Hepatocyte (in vitro differentiated cells): ENCODE data around the gene ANKRD11. TPM values are rescaled to one million over a fixed set of nuclear protein-coding genes. Genes with fewer than 3 reads are reported as not detected.

ENCODE experiments used
- DNase-seq: peaks from one replicate; pipeline ENCODE4 v3.0.0-alpha.2; 2016; ENCODE audit warnings: low spot score
- H2AFZ ChIP-seq: fragments of 200-600 bp; sonication (generic); 2 replicates; pipeline ENCODE4 v1.6.0; 2016; ENCODE audit warnings: antibody characterized with exemption, mild to moderate bottlenecking
- H3K27ac ChIP-seq: fragments of 200-600 bp; sonication (generic); 2 replicates; pipeline ENCODE4 v1.5.1; 2016; ENCODE audit warnings: mild to moderate bottlenecking
- H3K27me3 ChIP-seq: fragments of 200-600 bp; sonication (generic); 2 replicates; pipeline ENCODE4 v1.6.1; 2016
- H3K36me3 ChIP-seq: fragments of 200-600 bp; sonication (generic); replicated peaks from 2 replicates; pipeline ENCODE4 v1.5.1; 2016; ENCODE audit warnings: low read depth; ENCODE audit not compliant: insufficient read depth
- H3K4me1 ChIP-seq: fragments of 200-600 bp; sonication (generic); 2 replicates; pipeline ENCODE4 v1.5.1; 2016; ENCODE audit warnings: mild to moderate bottlenecking, moderate library complexity; ENCODE audit not compliant: insufficient read depth
- H3K4me2 ChIP-seq: fragments of 200-600 bp; sonication (generic); 2 replicates; pipeline ENCODE4 v1.6.0; 2016
- H3K4me3 ChIP-seq: fragments of 200-600 bp; sonication (generic); 2 replicates; pipeline ENCODE4 v1.5.1; 2016; ENCODE audit warnings: mild to moderate bottlenecking
- H3K79me2 ChIP-seq: fragments of 200-600 bp; sonication (generic); 2 replicates; pipeline ENCODE4 v1.6.0; 2017; ENCODE audit warnings: mild to moderate bottlenecking
- H3K9me2 ChIP-seq: fragments of 200-600 bp; sonication (generic); replicated peaks from 2 replicates; pipeline ENCODE4 v1.6.0; 2017; ENCODE audit warnings: mild to moderate bottlenecking; ENCODE audit not compliant: insufficient read depth
- H3K9me3 ChIP-seq: fragments of 200-600 bp; sonication (generic); 2 replicates; pipeline ENCODE4 v1.5.1; 2016; ENCODE audit warnings: low read depth, mild to moderate bottlenecking
- H4K20me1 ChIP-seq: fragments of 200-600 bp; sonication (generic); 2 replicates; pipeline ENCODE4 v1.6.0; 2016; ENCODE audit warnings: mild to moderate bottlenecking; ENCODE audit not compliant: insufficient read depth, poor library complexity, severe bottlenecking
- EZH2 ChIP-seq: fragments of 200-600 bp; sonication (generic); IDR thresholded peaks from 2 replicates; pipeline ENCODE4 v1.6.1; 2016; ENCODE audit warnings: antibody characterized with exemption, mild to moderate bottlenecking, borderline replicate concordance
- EZH2phosphoT487 ChIP-seq: fragments of 200-600 bp; sonication (generic); IDR thresholded peaks from one replicate; pipeline ENCODE4 v1.6.1; 2018; ENCODE audit warnings: antibody characterized with exemption, mild to moderate bottlenecking, low read depth, moderate library complexity; ENCODE audit not compliant: unreplicated experiment, severe bottlenecking
- WGBS: methylation state at CpG from one replicate; pipeline ENCODE4 v1.1.6; 2016; ENCODE audit warnings: low lambda C conversion rate; ENCODE audit errors: missing lambda C conversion rate; 5-methylcytosine and 5-hydroxymethylcytosine counted together
- polyA plus RNA-seq: library from polyadenylated mRNA; unstranded; fragments of >200 nt; fragmentation: Nextera tagmentation; extraction: Ambion mirVana; gene quantifications from 2 replicates; pipeline ENCODE4 v1.2.1, GENCODE V29; 2016
- total RNA-seq: library from RNA; depleted of rRNA; stranded (reverse); fragments of >200 nt; gene quantifications from 2 replicates; pipeline ENCODE4 v1.2.3, GENCODE V29; 2014
- TF ChIP-seq, protein P1 (sequence below): fragments of 200-600 bp; sonication (generic); IDR thresholded peaks from 2 replicates; pipeline ENCODE4 v1.5.1; 2016; ENCODE audit warnings: antibody characterized with exemption, mild to moderate bottlenecking; ENCODE audit not compliant: poor library complexity

The ANKRD11 gene
- total and polyA plus RNA-seq, 2 experiments from 2014 or later = 48.7 to 130 TPM

DNA sequence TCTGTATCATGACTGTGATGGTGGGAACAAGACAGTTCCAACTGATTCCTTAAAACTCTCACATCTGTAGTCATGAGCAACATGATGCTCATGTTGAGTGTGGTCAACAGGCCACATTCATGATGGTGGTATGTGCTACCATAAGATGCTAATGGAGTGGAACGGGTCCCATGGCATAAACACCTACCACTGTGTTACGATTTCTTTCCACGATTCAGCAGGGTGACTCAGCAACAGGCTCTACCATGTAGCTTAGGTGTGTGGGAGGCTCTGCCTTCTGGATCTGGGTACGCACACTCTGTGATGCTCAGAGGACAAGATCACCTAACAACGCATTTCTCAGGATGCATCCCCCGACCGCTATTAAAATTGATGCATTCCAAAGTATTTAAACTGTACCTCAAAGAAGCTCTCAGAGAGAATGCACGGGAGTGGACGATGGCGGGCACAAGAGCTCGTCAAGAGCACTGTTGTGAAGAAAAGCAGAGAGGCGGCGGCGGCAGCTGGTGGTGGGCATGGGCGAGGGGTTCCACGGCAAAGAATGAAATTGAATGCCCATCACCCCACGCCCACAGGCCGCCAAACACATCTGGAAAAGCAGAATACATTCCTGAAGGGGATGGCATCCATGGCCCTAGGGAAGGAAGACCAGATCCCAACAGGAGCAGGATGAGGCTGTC, 139.5 kb downstream of the ANKRD11 start:
- Histone ChIP-seq H3K9me3 (no peaks in the 10 kb centered on the region), H3K9me2 (no peaks in the 10 kb centered on the region), H3K27ac (no peak overlapping the region), H3K36me3 (no peaks in the 10 kb centered on the region), H3K27me3 (no peaks in the 10 kb centered on the region), H3K79me2 (peaks cover 100% of the 10 kb centered on the region), H3K4me2 (no peak overlapping the region), H3K4me3 (no peak overlapping the region), H4K20me1 (peaks cover 99% of the 10 kb centered on the region), H3K4me1 (peaks cover 40% of the 10 kb centered on the region), H2AFZ (no peak overlapping the region)
- DNase-seq = no peak
- 93% methylated on average over 18 of the region's 18 CpGs for WGBS
- no peak for TF ChIP-seq EZH2phosphoT487
- TF ChIP-seq, protein P1, sequence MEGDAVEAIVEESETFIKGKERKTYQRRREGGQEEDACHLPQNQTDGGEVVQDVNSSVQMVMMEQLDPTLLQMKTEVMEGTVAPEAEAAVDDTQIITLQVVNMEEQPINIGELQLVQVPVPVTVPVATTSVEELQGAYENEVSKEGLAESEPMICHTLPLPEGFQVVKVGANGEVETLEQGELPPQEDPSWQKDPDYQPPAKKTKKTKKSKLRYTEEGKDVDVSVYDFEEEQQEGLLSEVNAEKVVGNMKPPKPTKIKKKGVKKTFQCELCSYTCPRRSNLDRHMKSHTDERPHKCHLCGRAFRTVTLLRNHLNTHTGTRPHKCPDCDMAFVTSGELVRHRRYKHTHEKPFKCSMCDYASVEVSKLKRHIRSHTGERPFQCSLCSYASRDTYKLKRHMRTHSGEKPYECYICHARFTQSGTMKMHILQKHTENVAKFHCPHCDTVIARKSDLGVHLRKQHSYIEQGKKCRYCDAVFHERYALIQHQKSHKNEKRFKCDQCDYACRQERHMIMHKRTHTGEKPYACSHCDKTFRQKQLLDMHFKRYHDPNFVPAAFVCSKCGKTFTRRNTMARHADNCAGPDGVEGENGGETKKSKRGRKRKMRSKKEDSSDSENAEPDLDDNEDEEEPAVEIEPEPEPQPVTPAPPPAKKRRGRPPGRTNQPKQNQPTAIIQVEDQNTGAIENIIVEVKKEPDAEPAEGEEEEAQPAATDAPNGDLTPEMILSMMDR = no peak
- no peak for TF ChIP-seq EZH2

DNA sequence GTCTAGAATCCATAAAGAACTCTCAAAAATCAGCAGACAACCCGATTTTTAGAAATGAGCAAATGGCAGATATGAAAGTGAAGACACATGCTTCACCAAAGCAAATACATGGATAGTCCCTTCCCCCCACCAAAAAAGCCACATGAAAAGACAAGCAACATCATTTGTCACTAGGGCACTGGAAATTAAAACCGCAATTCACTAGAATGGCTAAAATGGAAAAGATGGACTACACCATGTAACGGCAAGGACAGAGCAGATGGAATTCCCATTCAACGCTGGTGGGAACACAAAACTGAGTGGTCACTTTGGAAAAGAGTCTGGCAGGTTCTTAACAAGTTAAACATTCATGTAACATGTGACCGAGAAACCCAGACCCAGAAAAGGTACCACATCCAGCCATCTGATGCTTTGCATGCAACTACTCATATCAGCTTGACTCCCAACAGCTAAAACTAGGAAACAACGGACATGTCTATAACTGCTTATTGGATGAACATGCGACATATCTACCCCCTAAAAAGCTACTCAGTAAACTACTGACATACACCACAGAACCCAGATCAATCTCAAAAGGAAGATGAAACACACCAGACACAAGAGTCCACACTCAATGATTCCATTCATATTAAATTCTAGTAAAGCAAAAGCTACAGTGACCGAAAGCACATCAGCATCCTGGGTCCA, 140.3 kb downstream of the ANKRD11 start:
- no peak overlapping the region for H3K27ac ChIP-seq
- no peaks in the 10 kb centered on the region for H3K36me3 ChIP-seq
- WGBS = 94% methylated on average over 8 of the region's 8 CpGs
- no peak for TF ChIP-seq EZH2
- TF ChIP-seq EZH2phosphoT487 = no peak
- TF ChIP-seq, protein P1 = no peak
- H4K20me1 ChIP-seq = peaks cover 99% of the 10 kb centered on the region
- DNase-seq = no peak
- H2AFZ ChIP-seq = no peak overlapping the region
- no peaks in the 10 kb centered on the region for H3K27me3 ChIP-seq
- H3K9me3 ChIP-seq = no peaks in the 10 kb centered on the region
- H3K9me2 ChIP-seq = no peaks in the 10 kb centered on the region
- no peak overlapping the region for H3K4me2 ChIP-seq
- no peak overlapping the region for H3K4me3 ChIP-seq
- H3K79me2 ChIP-seq = peaks cover 100% of the 10 kb centered on the region
- peaks cover 46% of the 10 kb centered on the region for H3K4me1 ChIP-seq

DNA sequence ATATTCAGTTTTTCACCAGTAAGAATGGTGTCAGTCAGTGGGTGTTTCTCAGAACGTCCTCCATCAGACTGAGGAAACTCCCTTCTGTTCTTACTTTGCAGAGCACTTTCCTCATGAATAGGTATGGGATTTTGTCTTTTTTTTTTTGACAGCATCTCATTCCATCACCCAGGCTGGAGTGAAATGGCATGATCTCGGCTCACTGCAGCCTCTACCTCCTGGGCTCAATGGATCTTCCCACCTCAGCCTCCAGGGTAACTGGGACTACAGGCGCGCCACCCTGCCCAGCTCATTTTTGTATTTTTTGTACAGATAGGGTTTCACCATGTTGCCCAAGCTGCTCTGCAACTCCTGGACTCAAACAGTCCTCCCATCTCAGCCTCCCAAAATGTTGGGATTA, 142.6 kb downstream of the ANKRD11 start:
- Histone ChIP-seq H3K9me2 (no peaks in the 10 kb centered on the region), H4K20me1 (peaks cover 99% of the 10 kb centered on the region), H3K4me1 (peaks cover 49% of the 10 kb centered on the region), H3K4me3 (no peak overlapping the region), H3K9me3 (no peaks in the 10 kb centered on the region), H3K36me3 (no peaks in the 10 kb centered on the region), H3K27ac (no peak overlapping the region), H3K79me2 (peaks cover 100% of the 10 kb centered on the region), H3K4me2 (no peak overlapping the region), H2AFZ (no peak overlapping the region), H3K27me3 (no peaks in the 10 kb centered on the region)
- no peak for TF ChIP-seq EZH2
- TF ChIP-seq, protein P1 = no peak
- no peak for TF ChIP-seq EZH2phosphoT487
- no peak for DNase-seq
- 95% methylated on average over 4 of the region's 4 CpGs for WGBS
